GM21529 (cell line): ENCODE data around the gene IGF2R.
"Not testable (repeated sequence)": the region's sequence is repeated elsewhere in the genome, so short reads cannot be mapped to it uniquely, and the experiment has no call there.

Source experiments
- ATAC-seq: cut with Tn5 transposase; IDR thresholded peaks from one replicate; pipeline ENCODE4 v1.9.1; 2021; ENCODE audit not compliant: unreplicated experiment

IGF2R gene

DNA sequence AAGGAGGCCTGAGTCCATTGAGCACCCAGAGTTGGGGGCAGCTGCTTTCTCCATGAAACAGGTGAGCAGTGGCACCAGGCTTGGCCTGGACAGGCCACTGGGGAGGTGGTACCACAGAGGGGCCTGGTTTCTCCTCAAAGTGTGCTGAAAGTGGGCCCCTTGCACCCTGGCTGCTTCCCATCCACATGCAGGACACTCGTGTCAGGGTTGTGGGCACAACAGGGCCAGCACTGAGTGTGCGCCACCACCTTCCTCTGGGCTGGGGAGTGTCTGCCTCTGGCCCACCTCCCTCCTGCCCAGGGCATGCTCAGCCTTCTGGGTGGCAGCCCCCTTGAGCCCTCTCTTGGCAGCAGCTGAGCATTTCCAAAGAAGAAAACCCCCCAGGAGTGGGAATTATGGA is 147.5 kb downstream of the IGF2R start:
- no peak for ATAC-seq

DNA sequence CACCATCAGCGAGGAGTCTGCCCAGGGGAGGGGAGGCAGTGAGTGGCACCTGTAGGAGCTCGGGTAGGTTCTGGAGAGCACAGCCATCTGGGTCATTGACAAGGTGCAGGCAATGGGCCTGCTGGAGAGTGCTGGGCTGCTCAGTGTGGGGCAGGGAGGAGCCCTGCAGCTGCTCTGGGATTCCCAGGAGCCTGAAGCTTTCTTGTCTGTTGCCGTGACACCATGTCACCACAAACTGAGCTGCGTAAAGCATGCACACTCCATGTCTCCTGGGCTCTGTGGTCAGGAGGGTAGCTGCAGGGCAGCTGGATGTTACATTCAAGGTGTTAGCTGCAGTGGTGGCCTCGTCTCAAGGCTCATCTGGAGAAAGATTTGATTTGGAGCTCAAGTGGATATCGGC is 148.3 kb downstream of the IGF2R start:
- no peak for ATAC-seq

DNA sequence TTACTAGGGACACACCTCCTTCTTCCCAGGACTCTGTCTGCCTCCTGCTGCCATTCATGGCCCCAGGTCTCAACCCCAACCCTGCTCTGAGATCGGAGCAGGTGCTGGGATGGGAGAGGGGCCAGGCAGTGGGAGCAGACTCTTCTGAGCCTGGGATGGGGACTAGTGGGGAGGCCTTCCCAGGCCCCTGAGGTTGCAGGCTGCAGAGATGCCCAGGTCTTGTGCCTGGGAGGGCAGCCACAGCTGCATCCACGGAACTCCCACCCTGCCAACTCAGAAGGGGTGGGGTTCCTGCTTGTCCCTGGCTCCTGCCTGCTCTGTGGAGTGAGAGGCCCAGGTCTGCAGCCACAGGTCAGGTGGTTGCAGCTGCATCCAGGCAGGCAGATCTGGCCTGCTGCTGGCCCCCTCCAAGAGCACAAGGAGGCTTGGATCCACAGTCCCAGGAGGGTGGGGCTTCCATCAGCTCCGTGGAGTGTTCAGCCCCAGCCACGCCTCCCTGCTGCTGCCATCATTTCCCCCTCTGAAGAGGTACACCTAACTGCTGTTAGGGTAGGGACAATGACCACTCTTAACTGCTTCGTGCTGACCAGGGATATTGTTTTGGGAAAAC is 149.8 kb downstream of the IGF2R start:
- no peak for ATAC-seq

DNA sequence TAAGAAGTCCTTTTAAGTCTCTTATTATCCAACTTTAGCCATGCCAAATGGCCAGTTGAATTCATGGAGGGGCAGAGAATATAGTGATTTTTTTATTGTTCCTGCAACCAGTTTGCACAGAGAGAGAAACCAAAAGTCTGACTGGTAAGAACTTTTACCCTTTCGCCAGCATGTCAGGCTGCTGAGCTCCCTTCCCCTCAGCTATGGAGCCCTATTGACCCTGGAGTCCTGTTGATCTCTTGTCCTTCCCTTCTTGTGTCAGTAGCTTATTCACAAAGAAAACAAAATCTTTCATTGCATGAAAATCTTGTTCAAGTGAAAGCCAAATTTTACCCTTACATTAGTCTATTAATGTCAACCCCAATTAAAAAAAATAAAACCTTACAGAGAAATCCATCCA is 151.2 kb downstream of the IGF2R start:
- ATAC-seq = no peak

DNA sequence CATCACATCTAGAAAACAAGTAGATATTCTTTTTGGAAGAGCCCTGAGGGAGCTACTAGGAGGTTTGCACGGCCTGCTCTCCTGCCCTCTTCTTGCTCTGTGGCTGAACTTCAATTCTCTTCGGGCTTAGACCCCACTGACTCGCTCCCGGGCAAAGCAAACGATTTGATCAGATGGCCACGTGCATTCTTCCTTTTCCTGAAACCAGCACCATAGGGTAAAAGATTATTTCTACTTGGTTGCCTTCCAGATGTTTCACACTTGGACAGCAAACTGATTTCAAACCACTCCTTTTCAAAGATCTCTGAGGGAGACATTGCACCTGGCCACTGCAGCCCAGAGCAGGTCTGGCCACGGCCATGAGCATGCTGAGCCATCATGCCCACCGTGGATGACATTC is 152.7 kb downstream of the IGF2R start, which contains the start of gene SLC22A1:
SLC22A1 (plus strand) TSS at position 258 of the 400 bp plus-strand sequence; CDS start at position 379, 121 bp downstream.
- ATAC-seq = no peak

DNA sequence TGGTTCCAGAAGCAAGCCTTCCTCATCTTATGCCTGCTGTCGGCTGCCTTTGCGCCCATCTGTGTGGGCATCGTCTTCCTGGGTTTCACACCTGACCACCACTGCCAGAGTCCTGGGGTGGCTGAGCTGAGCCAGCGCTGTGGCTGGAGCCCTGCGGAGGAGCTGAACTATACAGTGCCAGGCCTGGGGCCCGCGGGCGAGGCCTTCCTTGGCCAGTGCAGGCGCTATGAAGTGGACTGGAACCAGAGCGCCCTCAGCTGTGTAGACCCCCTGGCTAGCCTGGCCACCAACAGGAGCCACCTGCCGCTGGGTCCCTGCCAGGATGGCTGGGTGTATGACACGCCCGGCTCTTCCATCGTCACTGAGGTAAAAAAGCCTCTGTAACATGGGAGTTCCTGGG is 153.1 kb downstream of the IGF2R start:
- ATAC-seq = no peak

DNA sequence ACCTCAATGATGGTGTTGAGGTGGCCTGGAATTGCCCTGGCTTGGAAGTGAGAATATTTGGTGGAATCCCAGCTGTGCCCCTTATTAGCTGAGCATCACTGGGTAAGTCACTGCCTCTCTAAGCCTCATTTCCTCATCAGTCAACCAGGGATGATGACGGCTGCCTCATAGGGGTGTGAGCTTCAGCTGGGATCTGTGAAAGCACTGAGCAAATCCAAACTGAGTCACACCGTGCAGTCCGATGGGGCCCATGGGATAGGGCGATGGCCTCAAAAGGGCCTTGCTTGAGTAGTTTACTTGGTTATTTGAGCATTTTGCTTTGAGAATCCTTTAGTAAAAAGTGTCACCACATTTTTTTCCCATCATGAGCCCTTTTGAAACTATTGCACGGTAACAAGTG is 153.9 kb downstream of the IGF2R start:
- ATAC-seq = no peak

DNA sequence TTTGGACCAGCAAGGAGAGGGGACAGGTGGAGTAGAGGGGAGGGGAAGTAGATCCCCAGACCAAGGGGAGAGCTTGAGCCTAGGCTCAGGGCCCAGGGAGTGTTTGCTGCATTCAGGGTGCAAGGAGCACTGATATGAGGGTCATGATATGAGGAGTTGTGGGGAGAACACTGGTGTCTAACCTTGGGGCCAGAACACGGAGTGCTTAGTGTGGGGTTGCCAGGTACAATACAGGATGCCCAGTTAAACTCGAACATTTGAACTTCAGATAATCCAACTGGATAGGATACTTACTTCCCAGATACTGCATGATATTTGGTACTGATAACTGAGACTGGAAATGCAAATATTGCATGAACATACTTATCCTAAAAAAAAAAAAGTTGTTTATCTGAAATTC is 155.1 kb downstream of the IGF2R start:
- ATAC-seq = no peak

DNA sequence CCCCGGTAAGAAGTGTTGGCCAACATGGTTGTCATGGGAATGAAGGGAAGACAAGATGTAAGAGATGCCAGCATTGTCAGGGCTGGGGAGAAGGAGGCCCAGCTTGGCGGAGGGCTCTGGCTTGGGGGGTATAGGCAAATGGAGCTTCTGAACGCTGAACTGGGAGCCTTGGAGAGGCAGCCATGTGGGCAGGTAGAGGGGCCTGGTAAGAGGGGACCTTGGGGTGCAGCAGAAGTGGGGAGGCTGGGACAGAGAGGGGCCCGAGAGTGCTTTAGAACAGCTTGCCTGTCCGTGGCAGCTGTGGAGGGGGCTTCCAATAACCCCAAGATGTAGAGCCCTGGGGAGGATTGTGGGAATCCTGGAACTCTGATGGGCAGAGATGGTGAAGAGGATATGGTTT is 155.7 kb downstream of the IGF2R start:
- ATAC-seq = no peak

DNA sequence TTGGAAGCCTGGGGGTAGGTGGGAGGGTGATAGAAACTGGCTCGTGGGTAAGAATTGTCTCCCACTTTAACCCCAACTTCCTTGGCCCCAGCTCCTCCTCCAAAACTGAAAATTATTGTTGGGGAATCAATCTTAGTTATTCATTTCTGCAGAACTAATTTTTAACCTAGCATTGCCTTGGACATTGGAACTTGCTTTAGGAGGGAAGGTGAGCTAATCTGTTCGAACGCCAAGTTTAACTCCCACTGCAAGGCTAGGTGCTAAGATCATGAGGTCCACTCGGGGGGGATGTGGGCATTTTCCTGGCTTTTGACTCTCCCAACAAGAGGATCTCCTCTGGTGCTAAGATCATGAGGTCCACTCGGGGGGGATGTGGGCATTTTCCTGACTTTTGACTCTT is 156.2 kb downstream of the IGF2R start:
- ATAC-seq = not testable (repeated sequence)

DNA sequence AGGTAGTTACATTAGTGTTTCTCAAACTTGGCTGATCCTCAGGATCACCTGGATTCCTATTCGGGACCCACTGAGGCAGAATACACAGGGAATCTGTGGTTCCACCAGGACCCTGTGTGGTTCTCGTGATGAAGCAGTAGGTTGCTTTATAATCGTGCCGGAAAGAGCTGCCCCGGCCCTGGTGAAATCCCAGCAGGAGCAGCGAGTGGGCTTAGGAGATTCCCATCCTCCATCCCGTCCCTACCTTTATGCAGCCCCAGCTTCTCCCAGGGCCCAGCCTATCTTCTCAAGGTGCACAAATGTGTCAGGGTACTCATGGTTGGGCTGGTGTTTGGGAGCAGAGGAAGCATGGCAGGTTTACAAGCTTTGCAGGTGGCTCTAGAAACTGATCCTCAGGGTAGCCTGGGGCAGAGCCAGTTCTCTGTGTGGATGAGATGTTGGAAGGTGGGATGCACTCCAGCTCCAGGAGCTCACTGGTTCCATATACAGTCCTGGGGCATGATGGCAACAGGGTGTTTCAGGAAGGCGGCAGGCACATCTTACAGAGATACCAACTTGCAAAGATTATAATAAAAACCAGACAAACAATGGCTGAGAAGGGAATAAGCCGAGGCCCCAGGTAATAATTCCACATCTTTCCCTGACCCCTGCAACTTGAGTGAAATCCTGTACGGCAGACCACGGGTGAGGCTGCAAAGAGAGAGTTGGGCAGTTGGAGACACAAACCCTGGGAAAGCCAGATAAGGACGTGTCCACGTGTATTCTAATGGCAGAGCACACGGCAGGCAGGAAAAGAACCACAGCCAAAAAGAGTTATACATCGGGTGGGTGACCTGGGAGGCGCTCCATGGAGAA is 158.6 kb downstream of the IGF2R start:
- no peak for ATAC-seq

DNA sequence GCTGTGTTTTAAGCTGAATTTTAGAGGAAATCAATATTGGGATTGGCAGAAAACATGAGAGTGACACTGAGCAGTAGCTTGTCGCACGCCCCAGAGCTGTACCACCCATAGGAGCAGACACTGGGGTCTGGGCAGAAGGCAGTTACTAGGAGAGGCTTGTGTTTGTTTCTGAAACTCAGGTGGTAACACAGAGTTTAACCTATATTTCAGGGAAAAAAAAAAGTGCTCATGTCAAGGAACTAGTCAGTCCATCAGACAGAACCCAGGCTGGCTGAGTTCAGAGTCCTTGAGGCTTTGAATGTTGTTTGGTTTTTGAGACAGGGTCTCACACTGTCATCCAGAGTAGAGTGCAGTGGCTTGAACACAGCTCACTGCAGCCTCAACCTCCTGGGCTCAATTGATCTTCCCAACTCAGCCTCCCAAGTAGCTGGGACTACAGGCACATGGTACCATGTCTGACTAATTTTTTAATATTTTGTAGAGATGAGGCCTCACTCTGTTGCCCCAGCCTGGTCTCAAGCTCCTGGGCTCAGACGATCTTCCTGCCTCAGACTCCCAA is 159.3 kb downstream of the IGF2R start:
- no peak for ATAC-seq

DNA sequence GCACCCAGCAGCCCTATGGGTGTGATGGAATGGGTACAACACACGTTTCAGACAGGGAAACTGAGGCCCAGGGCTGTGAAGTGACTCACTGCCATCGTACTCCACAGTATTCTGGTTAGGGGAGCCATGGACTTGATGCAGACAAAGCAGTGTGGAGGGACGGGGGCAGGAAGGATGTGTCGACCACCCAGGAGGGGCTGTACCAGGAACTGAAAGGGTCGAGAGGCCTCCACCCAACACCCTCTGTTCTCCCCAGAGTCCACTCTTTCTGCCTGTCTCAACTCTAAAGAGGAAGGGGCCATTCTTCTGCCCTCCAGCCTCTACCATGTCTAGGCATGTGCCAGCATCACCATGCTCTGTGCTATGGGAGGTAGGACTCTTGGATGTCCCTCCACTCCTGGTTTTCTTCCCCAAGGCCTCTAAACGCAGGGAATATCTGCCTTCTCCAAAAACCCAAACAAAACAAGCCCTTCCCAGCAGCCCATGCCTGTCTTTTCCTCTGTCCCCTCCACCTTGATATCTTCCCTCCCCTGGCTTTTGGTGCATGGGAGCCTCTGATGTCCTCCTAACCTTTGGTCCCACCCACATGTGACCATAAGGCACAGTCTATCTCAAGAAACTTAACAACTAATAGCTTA is 160.1 kb downstream of the IGF2R start:
- no peak for ATAC-seq

DNA sequence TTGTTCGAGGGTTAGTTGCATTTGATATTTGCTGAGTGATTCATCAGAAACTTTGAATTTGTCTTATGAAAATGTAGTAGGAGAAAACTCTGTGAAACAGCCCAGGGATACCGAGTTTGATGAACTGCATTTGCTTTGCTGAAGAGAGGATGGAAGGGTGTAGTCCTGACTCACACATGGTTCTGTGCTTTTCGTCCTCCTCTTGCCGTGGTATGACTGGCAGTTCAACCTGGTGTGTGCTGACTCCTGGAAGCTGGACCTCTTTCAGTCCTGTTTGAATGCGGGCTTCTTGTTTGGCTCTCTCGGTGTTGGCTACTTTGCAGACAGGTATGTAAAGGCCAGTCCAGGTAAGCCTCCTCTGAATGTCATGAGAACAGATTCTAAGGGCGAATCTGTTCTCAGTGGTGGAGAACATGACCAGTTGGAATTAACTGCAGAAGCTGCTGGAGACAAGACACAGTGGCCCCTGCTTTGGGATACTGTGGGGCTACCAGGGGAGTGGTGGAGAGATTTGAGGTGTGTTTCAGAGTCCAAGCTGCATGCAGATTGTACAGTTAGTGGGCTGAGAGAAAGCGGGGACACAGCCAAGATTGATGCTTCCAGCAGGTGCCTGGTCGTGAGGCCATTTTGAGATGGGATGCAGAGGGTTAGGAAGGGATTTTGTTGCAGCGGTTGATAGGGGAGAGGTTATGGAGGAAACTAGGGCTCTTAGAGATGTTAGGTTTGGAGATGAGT is 161.2 kb downstream of the IGF2R start:
- no peak for ATAC-seq

DNA sequence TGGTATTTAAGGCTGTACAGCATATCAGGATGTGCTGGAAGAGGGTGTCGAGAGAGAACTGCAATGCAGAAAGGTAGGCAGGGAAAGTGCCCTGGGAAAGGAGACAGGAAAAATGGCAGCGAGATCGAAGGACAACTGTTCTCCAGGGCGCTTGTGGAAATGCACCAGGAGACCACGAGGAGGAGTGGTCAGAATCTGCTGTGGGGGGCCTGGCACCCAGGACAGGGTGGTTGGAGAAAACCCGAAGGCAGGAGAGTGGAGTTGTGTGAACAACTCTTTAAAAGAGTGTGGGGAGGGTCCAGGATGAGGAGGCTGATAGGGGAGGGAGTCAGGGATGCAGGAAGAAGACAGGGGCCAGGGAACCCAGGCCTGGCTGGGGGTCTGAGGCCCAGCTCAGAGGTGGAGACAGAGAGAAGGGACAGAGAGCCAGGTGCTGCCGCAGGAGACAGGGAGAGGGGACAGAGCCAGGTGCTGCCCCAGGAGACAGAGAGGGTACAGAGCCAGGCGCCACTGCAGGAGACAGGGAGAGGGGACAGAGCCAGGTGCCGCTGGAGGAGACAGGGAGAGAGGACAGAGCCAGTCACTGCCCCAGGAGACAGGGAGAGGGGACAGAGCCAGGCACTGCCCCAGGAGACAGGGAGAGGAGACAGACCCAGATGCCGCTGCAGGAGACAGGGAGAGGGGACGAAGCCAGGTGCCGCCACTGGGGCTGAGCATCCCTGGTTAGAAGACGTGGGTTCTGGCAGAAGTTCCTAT is 162.0 kb downstream of the IGF2R start:
- ATAC-seq = no peak

DNA sequence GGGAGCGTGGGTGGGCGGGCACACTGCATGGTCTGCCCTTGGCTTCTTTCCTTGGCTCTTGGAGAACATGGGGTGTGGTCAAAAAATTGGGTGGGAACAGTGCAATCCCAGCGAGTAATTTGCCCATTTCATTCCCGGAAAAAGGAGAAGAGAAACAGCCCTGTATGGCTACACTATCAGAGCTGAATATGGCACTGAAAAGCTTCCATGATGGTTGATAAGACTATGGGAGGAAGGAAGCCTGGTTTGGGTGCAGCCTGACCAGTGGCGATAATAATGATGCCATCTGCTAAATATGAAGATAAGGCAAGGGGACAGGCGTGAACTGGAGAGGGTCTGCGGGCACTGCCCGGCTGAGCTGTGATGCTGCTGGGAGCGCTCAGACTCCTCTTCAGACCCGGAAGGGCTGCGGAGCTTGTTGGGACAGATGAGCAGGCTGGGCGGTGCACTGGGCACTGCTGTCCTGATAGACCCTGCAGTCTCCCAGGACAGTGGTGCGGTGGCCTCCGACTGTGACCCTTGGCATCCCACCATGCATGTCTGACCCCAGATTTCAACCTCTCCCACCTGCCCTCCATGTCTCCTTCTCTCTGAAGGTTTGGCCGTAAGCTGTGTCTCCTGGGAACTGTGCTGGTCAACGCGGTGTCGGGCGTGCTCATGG is 162.9 kb downstream of the IGF2R start:
- no peak for ATAC-seq

DNA sequence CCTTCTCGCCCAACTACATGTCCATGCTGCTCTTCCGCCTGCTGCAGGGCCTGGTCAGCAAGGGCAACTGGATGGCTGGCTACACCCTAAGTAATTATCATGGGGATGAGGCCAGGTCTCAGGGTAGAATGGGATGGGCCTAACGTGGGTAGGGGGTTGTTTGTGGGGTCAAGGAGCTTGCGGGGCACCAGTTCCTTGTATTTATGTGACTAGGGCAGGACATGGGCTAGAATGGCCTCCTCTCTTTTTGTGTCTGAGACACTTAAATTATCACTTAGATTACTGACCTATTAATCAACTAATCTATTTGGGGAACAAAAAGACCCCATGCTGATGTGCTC is 163.4 kb downstream of the IGF2R start:
- ATAC-seq = no peak

DNA sequence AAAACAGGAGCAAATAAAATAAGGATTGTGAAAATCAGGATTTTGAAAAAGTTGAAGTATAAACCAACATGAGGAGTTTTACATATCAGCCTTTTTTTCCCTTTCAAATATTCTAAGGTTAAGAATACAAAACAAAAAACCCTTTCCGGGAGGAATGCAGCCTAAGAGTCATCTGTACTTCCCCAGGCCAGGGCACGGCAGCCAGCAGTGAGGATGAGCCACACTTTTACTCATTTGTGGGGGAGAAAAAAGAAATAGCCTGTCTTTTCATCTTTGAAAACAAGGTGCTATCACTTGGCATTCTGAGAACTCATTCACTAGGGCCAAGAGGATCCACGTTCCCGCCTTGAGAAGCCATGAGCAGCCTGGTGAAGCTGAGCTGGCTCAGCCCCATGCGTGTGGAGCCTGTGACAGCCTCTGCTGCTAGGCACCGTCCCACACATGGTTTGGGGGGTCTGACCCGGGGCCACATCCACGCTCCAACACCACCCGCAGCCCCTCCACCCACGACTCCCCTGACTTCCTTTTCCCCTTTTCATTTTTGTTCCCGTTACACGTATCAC is 164.0 kb downstream of the IGF2R start:
- ATAC-seq = no peak

DNA sequence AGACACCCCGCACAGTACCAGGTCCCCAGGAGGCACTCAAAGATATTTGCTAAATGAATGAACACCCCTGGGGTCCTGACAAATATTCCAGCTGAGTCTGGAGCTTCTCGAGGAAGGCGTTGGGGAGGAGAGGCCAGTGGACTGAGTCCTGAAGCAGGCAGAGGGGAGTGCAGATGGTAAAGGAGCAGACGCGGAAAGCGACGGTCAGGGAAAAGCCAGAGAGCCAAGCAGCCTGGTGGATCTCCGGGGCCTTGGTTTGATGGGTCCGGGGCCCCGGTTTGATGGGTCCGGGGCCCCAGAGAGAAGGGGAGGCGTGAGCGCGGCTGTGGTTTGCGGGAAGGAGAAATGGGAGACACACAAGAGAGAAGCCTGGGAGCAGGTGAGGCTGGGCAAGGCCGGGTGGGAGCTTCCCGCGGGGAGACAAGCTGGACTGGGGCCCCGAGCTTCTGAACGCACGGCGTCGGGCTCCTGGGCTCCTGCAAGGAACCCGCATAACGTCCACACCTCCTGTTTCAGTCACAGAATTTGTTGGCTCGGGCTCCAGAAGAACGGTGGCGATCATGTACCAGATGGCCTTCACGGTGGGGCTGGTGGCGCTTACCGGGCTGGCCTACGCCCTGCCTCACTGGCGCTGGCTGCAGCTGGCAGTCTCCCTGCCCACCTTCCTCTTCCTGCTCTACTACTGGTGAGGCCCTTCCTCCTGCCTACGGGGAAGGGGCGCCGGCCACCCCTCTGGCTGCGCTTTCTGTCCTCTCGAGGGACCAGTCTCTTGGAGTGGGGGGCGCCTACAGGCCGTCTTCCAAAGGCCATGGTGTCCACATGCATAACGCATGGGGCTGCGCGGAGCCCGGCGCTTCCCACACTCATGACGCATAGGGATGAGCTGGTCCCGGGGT is 164.8 kb downstream of the IGF2R start:
- no peak for ATAC-seq
